ENCODE data around the gene DLGAP1.

Gene DLGAP1

GRCh38 chr18:3648200-3648599 is 806.9 kb downstream of the DLGAP1 start:
- Histone ChIP-seq H3K27me3 (ENCODE audit: insufficient read depth, insufficient read length) (no peaks in the 10 kb centered on the region), H3K4me1 (ENCODE audit: insufficient read depth, insufficient read length) (peaks cover 2% of the 10 kb centered on the region), H3K36me3 (ENCODE audit: insufficient read depth, insufficient read length, low read length) (no peaks in the 10 kb centered on the region), H3K9ac (ENCODE audit: insufficient read length, low read depth) (no peak overlapping the region), H3K9me3 (ENCODE audit: insufficient read depth, low read length) (no peaks in the 10 kb centered on the region), H3K4me3 (ENCODE audit: insufficient read length, low read depth) (no peak overlapping the region)
- TF ChIP-seq SUZ12 (IDR thresholded peaks at IDR 0.05; ENCODE audit: extremely low read depth, insufficient read depth, insufficient read length), result no peak
- TF ChIP-seq YY1 (IDR thresholded peaks at IDR 0.05; ENCODE audit: insufficient read depth, insufficient read length), result no peak
- TF ChIP-seq ZNF274 (IDR thresholded peaks at IDR 0.05; ENCODE audit: low read depth, low read length), result no peak
- no peak for DNase-seq (ENCODE audit: low read depth, low spot score)

GRCh38 chr18:3647636-3648035 is 807.5 kb downstream of the DLGAP1 start:
- no peak overlapping the region for H3K4me3 ChIP-seq (ENCODE audit: insufficient read length, low read depth)
- TF ChIP-seq YY1 (IDR thresholded peaks at IDR 0.05; ENCODE audit: insufficient read depth, insufficient read length) (no peak), SUZ12 (IDR thresholded peaks at IDR 0.05; ENCODE audit: extremely low read depth, insufficient read depth, insufficient read length) (no peak), ZNF274 (IDR thresholded peaks at IDR 0.05; ENCODE audit: low read depth, low read length) (no peak)

GRCh38 chr18:3645384-3646156 is 809.5 kb downstream of the DLGAP1 start:
- no peaks in the 10 kb centered on the region for H3K27me3 ChIP-seq (ENCODE audit: insufficient read depth, insufficient read length)
- no peaks in the 10 kb centered on the region for H3K9me3 ChIP-seq (ENCODE audit: insufficient read depth, low read length)
- no peak overlapping the region for H3K9ac ChIP-seq (ENCODE audit: insufficient read length, low read depth)
- peaks cover 2% of the 10 kb centered on the region for H3K4me1 ChIP-seq (ENCODE audit: insufficient read depth, insufficient read length)
- no peak overlapping the region for H3K4me3 ChIP-seq (ENCODE audit: insufficient read length, low read depth)
- no peak for DNase-seq (ENCODE audit: low read depth, low spot score)
- H3K36me3 ChIP-seq (ENCODE audit: insufficient read depth, insufficient read length, low read length), result no peaks in the 10 kb centered on the region
- TF ChIP-seq SUZ12 (IDR thresholded peaks at IDR 0.05; ENCODE audit: extremely low read depth, insufficient read depth, insufficient read length), result no peak
- TF ChIP-seq ZNF274 (IDR thresholded peaks at IDR 0.05; ENCODE audit: low read depth, low read length), result no peak

More at GRCh38 chr18:3647636-3648035, 807.5 kb downstream of the DLGAP1 start:
- Histone ChIP-seq H3K9ac (ENCODE audit: insufficient read length, low read depth) (no peak overlapping the region), H3K9me3 (ENCODE audit: insufficient read depth, low read length) (no peaks in the 10 kb centered on the region), H3K27me3 (ENCODE audit: insufficient read depth, insufficient read length) (no peaks in the 10 kb centered on the region), H3K36me3 (ENCODE audit: insufficient read depth, insufficient read length, low read length) (no peaks in the 10 kb centered on the region), H3K4me1 (ENCODE audit: insufficient read depth, insufficient read length) (peaks cover 2% of the 10 kb centered on the region)
- DNase-seq (ENCODE audit: low read depth, low spot score), result no peak

DNA sequence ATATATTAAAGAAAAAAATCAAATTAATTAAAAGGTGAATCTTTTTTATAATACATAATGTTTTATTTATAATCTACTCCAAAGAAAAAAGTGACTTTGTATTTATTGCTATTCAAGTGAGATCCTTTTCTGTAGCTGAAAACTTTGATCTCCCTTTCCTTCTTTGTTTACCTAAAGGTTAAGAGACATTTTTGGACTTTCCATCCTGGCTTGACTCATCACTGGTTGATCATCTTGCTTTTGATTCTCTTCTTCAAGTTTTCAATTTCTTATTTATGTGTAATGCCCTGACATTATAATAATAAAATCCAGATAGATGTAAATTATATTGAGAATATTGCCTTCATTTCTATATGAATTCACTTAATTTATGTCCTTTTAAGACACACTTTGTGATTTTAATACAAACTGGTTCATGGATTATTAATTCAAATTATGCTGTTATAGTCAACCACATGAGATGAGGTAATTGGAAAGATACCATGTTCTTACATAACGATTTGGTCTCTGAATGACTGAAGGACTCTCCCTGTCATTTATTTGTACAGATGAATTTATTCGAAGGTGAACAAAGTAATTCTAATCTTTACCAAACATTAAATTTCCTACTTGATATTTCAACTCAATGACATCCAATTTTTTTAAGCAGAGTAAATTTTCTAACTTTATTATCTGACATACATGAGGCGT is 820.7 kb downstream of the DLGAP1 start:
- Histone ChIP-seq H3K27me3 (ENCODE audit: insufficient read depth, insufficient read length) (no peaks in the 10 kb centered on the region), H3K4me3 (ENCODE audit: insufficient read length, low read depth) (no peak overlapping the region), H3K36me3 (ENCODE audit: insufficient read depth, insufficient read length, low read length) (no peaks in the 10 kb centered on the region), H3K4me1 (ENCODE audit: insufficient read depth, insufficient read length) (no peaks in the 10 kb centered on the region), H3K9me3 (ENCODE audit: insufficient read depth, low read length) (no peaks in the 10 kb centered on the region), H3K9ac (ENCODE audit: insufficient read length, low read depth) (no peak overlapping the region)
- TF ChIP-seq ZNF274 (IDR thresholded peaks at IDR 0.05; ENCODE audit: low read depth, low read length) (no peak), YY1 (IDR thresholded peaks at IDR 0.05; ENCODE audit: insufficient read depth, insufficient read length) (no peak), SUZ12 (IDR thresholded peaks at IDR 0.05; ENCODE audit: extremely low read depth, insufficient read depth, insufficient read length) (no peak)
- DNase-seq (ENCODE audit: low read depth, low spot score), result no peak

DNA sequence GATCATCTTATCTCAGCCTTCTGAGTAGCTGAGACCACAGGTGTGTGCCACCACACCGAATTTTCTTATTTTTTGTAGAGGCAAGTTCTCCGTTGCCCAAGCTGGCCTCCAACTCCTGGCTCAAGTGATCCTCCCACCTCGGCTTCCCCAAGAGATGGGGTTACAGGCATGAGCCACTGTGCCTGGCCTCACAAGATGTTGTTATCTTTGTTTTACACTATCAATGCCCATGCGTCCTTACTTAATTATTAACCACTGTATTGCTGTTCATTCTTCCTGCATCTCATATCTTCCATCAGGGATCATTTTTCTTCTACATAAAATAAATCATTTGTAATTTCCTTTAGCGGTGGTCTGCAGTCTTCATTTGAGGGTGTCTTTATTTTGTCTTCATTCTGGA is 823.2 kb downstream of the DLGAP1 start:
- Histone ChIP-seq H3K4me1 (ENCODE audit: insufficient read depth, insufficient read length) (no peaks in the 10 kb centered on the region), H3K27me3 (ENCODE audit: insufficient read depth, insufficient read length) (no peaks in the 10 kb centered on the region), H3K9me3 (ENCODE audit: insufficient read depth, low read length) (no peaks in the 10 kb centered on the region), H3K36me3 (ENCODE audit: insufficient read depth, insufficient read length, low read length) (no peaks in the 10 kb centered on the region), H3K9ac (ENCODE audit: insufficient read length, low read depth) (no peak overlapping the region), H3K4me3 (ENCODE audit: insufficient read length, low read depth) (no peak overlapping the region)
- no peak for TF ChIP-seq YY1 (IDR thresholded peaks at IDR 0.05; ENCODE audit: insufficient read depth, insufficient read length)
- TF ChIP-seq SUZ12 (IDR thresholded peaks at IDR 0.05; ENCODE audit: extremely low read depth, insufficient read depth, insufficient read length), result no peak
- TF ChIP-seq ZNF274 (IDR thresholded peaks at IDR 0.05; ENCODE audit: low read depth, low read length), result no peak
- no peak for DNase-seq (ENCODE audit: low read depth, low spot score)

DNA sequence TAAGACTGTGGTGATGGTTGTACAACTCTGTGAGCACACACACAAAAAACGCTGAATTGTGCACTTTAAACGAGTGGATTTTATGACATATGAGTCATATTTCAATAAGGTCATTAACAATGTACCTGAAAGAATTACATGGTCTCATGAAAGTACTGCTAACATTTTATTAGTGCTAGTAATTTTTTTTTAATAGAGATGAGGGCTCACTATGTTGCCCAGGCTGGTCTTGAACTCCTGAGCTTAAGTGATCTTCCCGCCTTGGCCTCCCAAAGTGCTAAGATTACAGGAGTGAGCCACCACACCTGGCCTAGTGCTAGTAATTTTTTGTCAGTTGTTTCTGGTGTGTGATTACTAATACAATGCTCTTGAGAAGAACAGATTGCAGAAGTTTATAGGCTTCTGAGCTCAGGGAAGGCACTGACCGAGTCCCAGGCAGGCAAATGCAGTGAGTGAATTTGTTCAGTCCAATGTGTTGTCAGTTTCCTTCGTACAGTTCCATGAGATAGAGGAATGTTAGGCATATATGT is 828.1 kb downstream of the DLGAP1 start:
- Histone ChIP-seq H3K4me1 (ENCODE audit: insufficient read depth, insufficient read length) (peaks cover 3% of the 10 kb centered on the region), H3K9me3 (ENCODE audit: insufficient read depth, low read length) (no peaks in the 10 kb centered on the region), H3K4me3 (ENCODE audit: insufficient read length, low read depth) (no peak overlapping the region), H3K9ac (ENCODE audit: insufficient read length, low read depth) (no peak overlapping the region), H3K36me3 (ENCODE audit: insufficient read depth, insufficient read length, low read length) (no peaks in the 10 kb centered on the region), H3K27me3 (ENCODE audit: insufficient read depth, insufficient read length) (no peaks in the 10 kb centered on the region)
- TF ChIP-seq YY1 (IDR thresholded peaks at IDR 0.05; ENCODE audit: insufficient read depth, insufficient read length) (no peak), SUZ12 (IDR thresholded peaks at IDR 0.05; ENCODE audit: extremely low read depth, insufficient read depth, insufficient read length) (no peak), ZNF274 (IDR thresholded peaks at IDR 0.05; ENCODE audit: low read depth, low read length) (no peak)
- no peak for DNase-seq (ENCODE audit: low read depth, low spot score)

DNA sequence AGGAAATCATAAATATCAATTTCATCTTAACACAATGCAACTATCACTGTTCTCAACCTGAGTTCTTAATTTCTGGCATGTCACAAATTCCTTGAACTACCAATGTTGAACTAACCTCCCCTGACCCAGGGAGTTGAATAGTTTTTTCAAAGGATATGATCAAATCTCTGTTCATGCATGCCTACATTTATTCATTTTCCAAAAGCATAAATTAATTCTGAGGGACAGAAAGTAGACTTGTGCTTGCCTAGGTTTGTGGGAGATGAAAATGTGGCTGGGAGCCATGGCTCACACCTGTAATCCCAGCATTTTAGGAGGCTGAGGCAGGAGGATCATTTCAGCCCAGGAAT is 829.4 kb downstream of the DLGAP1 start:
- no peaks in the 10 kb centered on the region for H3K36me3 ChIP-seq (ENCODE audit: insufficient read depth, insufficient read length, low read length)
- H3K4me3 ChIP-seq (ENCODE audit: insufficient read length, low read depth), result no peak overlapping the region
- H3K9ac ChIP-seq (ENCODE audit: insufficient read length, low read depth), result no peak overlapping the region
- TF ChIP-seq YY1 (IDR thresholded peaks at IDR 0.05; ENCODE audit: insufficient read depth, insufficient read length) (no peak), ZNF274 (IDR thresholded peaks at IDR 0.05; ENCODE audit: low read depth, low read length) (no peak), SUZ12 (IDR thresholded peaks at IDR 0.05; ENCODE audit: extremely low read depth, insufficient read depth, insufficient read length) (no peak)
- H3K27me3 ChIP-seq (ENCODE audit: insufficient read depth, insufficient read length), result no peaks in the 10 kb centered on the region
- no peak for DNase-seq (ENCODE audit: low read depth, low spot score)
- peaks cover 3% of the 10 kb centered on the region for H3K4me1 ChIP-seq (ENCODE audit: insufficient read depth, insufficient read length)
- H3K9me3 ChIP-seq (ENCODE audit: insufficient read depth, low read length), result no peaks in the 10 kb centered on the region
